Choroid plexus epithelial cell (primary cell): Measurements from ENCODE around the gene FRMD8.

ENCODE experiments used
- DNase-seq: peaks from one replicate; pipeline ENCODE4 v3.0.0-alpha.2; 2010; ENCODE audit warnings: low read depth
- H3K4me3 ChIP-seq: 2 replicates; pipeline ENCODE4 v1.5.1; 2011; ENCODE audit warnings: low read depth, mild to moderate bottlenecking, control low read depth, low read length, moderate library complexity
- TF ChIP-seq, protein P1 (sequence below): conservative IDR thresholded peaks from 2 replicates; pipeline ENCODE4 v1.5.1; 2011; ENCODE audit warnings: low read depth, mild to moderate bottlenecking, control low read depth, inconsistent platforms, low read length, moderate library complexity

The FRMD8 gene

DNA sequence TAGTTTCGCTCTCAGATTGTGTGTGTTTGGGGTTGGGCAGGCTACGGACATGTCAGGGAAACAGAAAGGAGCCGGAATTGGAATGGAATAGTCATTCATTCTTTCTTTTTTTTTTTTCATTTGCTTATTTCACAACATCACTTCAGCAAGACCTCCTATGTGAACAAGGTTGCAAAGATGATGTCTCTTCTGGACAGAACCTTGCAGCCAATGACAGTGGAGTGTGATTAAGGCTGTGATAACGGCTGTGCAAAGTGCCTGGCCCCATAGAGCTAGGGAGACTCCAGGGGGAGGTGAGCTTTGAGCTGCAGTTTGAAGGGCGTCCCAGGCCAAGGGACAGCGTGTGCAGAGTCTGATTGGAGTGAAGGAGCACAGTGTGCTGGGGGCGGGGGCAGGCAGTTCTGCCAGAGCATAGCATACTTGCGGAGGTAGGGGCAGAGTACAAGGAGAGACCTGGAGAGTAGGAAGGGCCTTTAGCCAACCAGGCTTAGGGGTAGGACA lies 28.5 kb upstream of the FRMD8 start:
- no peak for DNase-seq
- TF ChIP-seq, protein P1, sequence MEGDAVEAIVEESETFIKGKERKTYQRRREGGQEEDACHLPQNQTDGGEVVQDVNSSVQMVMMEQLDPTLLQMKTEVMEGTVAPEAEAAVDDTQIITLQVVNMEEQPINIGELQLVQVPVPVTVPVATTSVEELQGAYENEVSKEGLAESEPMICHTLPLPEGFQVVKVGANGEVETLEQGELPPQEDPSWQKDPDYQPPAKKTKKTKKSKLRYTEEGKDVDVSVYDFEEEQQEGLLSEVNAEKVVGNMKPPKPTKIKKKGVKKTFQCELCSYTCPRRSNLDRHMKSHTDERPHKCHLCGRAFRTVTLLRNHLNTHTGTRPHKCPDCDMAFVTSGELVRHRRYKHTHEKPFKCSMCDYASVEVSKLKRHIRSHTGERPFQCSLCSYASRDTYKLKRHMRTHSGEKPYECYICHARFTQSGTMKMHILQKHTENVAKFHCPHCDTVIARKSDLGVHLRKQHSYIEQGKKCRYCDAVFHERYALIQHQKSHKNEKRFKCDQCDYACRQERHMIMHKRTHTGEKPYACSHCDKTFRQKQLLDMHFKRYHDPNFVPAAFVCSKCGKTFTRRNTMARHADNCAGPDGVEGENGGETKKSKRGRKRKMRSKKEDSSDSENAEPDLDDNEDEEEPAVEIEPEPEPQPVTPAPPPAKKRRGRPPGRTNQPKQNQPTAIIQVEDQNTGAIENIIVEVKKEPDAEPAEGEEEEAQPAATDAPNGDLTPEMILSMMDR: no peak
- no peak overlapping the region for H3K4me3 ChIP-seq

DNA sequence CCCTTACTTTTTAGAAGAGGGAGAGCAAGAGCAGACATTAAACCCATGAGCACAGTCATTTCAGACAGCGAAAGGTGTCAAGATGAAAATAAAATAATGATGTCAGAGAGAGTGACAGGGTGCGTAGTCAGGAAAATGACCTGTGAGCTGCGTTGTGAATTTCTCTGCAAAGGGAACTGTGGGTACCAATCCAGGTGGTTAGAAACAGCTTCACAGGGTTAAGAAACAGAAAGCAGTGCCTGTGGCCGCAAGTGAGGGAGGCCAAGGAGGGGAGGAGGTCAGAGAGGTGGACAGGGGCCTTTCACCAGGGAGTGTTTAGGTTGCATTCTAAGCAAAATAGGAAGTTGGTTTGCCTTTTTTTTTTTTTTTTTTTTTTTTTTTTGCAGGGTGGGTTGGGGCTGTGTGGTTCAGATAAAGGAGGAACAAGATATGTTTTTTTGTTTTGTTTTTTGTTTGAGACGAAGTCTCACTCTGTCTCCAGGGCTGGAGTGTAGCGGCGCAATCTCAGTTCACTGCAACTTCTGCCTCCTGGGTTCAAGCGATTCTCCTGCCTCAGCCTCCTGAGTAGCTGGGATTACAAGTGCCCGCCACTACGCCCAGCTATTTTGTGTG lies 24.0 kb upstream of the FRMD8 start:
- no peak overlapping the region for H3K4me3 ChIP-seq
- DNase-seq: no peak
- TF ChIP-seq, protein P1: no peak

DNA sequence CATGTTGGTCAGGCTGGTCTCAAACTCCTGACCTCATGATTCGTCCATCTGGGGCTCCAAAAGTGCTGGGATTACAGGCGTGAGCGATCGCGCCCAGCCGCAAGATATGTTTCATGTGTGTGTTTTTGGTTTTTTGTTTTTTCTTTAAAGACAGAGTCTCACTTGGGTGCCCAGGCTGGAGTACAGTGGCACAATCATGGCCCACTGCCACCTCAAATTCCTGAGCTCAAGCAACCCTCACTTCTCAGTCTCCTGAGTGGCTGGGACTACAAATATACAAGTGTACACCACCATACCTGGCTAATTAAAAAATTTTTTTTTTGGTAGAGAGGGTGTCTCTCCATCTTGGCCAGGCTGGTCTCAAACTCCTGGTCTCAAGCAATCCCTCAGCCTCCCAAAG lies 23.5 kb upstream of the FRMD8 start:
- H3K4me3 ChIP-seq: no peak overlapping the region
- TF ChIP-seq, protein P1: no peak
- no peak for DNase-seq

DNA sequence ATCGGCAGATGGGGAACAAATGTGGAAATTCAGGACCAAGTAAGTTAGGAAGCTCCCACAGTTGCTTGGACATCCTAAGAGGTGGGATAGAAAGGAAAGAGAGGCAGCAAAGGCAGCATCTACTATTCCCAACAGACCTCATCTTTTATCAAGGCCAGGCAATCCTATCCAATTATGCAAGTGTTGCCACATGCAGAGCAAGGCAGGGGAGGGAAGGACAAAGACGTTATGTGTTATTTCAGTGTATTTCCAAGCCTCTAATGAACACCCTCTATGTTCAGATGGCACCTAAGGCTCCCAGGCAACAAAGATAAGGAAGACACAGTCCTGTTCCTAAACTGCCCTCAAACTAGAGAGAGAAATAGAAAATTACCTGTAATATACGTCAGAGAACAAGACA lies 22.7 kb upstream of the FRMD8 start:
- no peak overlapping the region for H3K4me3 ChIP-seq
- peak; percentile 42 for DNase-seq
- TF ChIP-seq, protein P1: no peak

DNA sequence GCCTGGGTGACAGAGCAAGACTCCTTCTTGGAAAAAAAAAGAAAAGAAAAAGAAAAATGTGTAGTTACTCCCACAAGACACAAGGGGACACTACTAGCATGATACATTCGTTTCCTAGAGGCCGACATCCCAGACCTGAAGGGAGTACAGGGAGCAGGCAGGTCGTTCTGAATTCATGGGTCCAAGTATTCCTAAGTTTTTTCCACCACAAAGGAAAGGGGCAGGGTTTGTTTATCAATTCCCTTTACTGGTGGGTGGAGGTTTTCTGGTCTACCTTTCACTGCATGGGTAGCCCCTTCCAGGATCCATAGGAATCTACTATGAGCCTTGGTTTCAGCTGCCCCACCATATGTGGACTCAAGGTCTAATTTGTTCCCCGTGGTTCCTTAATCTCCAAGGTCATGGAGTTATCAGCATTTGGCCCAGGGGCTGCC lies 20.1 kb upstream of the FRMD8 start:
- DNase-seq: peak; percentile 91
- TF ChIP-seq, protein P1: peak; percentile 81
- no peak overlapping the region for H3K4me3 ChIP-seq

DNA sequence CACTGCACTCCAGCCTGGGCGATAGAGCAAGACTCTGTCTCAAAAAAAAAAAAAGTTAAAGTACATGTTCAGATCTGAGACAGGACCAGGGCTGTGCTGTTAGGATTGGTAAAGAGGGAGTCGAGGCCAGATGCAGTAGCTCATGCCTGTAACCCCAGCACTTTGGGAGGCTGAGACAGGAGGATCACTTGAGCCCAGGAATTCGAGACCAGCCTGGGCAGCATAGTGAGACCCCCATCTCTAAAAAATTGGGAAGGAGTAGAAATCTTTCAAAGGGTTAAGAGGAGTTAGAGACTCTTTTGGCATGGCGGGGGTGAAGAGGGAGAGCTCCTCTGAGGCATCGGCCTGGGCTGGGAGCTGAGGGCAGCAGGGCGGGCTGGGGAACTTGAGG lies 15.8 kb upstream of the FRMD8 start:
- TF ChIP-seq, protein P1: no peak
- DNase-seq: no peak

More for the DNA sequence above, 15.8 kb upstream of the FRMD8 start:
- no peak overlapping the region for H3K4me3 ChIP-seq
